Panc1 (cell line): Measurements from ENCODE around the gene SOX4.

Experiments
- CTCF ChIP-seq: fragments of 450-650 bp; IDR thresholded peaks from 2 replicates; pipeline ENCODE4 v1.5.1; 2017; ENCODE audit warnings: mild to moderate bottlenecking
- POLR2AphosphoS5 ChIP-seq: IDR thresholded peaks from 2 replicates; pipeline ENCODE4 v1.6.1; 2012; ENCODE audit warnings: mild to moderate bottlenecking, low read depth, low read length, moderate library complexity
- SIN3A ChIP-seq: IDR thresholded peaks from 2 replicates; pipeline ENCODE4 v1.6.1; 2012; ENCODE audit warnings: low read depth, mild to moderate bottlenecking, low read length, moderate library complexity, borderline replicate concordance; ENCODE audit not compliant: insufficient read depth
- TF ChIP-seq, protein P1 (sequence below), 2 experiments: IDR thresholded peaks; 2 replicates each; pipeline ENCODE4 v1.6.1; 2011 to 2012; ENCODE audit warnings: low read depth in 2 of 2, control low read depth in 1 of 2, low read length in 1 of 2, mild to moderate bottlenecking in 1 of 2, moderate library complexity in 1 of 2; ENCODE audit not compliant: insufficient read depth in 1 of 2

GRCh38 chr6:21556968-21557721, 36.4 kb upstream of the SOX4 start:
- TF ChIP-seq CTCF (no peak), POLR2AphosphoS5 (no peak), SIN3A (no peak)
- TF ChIP-seq, protein P1, sequence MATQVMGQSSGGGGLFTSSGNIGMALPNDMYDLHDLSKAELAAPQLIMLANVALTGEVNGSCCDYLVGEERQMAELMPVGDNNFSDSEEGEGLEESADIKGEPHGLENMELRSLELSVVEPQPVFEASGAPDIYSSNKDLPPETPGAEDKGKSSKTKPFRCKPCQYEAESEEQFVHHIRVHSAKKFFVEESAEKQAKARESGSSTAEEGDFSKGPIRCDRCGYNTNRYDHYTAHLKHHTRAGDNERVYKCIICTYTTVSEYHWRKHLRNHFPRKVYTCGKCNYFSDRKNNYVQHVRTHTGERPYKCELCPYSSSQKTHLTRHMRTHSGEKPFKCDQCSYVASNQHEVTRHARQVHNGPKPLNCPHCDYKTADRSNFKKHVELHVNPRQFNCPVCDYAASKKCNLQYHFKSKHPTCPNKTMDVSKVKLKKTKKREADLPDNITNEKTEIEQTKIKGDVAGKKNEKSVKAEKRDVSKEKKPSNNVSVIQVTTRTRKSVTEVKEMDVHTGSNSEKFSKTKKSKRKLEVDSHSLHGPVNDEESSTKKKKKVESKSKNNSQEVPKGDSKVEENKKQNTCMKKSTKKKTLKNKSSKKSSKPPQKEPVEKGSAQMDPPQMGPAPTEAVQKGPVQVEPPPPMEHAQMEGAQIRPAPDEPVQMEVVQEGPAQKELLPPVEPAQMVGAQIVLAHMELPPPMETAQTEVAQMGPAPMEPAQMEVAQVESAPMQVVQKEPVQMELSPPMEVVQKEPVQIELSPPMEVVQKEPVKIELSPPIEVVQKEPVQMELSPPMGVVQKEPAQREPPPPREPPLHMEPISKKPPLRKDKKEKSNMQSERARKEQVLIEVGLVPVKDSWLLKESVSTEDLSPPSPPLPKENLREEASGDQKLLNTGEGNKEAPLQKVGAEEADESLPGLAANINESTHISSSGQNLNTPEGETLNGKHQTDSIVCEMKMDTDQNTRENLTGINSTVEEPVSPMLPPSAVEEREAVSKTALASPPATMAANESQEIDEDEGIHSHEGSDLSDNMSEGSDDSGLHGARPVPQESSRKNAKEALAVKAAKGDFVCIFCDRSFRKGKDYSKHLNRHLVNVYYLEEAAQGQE (IDR thresholded peaks at IDR 0.05; ENCODE audit: insufficient read depth in 1 of 2, low read depth in 2 of 2, low read length in 1 of 2), result no peak
